Activated T-helper 2 cell treated with anti-CD3 and anti-CD28 coated beads, Interferon-gamma antibody, Interleukin-2, Interleukin-4, amounts not matched to agents 10 μg/mL and 5 μg/mL and 100 μg/mL, durations not matched to agents 14 hours and 24 hours and 36 hours (primary cell): ENCODE data around the gene CCDC30. TPM values are rescaled to one million over a fixed set of nuclear protein-coding genes. Genes with fewer than 3 reads are reported as not detected.
"Not testable (repeated sequence)": the region's sequence is repeated elsewhere in the genome, so short reads cannot be mapped to it uniquely, and the experiment has no call there.

ENCODE experiments used
- DNase-seq: peaks from one replicate; pipeline ENCODE4 v3.0.0; 2021; ENCODE audit warnings: low spot score
- H3K27ac Mint-ChIP-seq: one replicate; pipeline ENCODE4 v1.8.0; 2021; ENCODE audit warnings: mixed read lengths
- H3K27me3 Mint-ChIP-seq: one replicate; pipeline ENCODE4 v1.8.0; 2021; ENCODE audit warnings: low read depth, mixed read lengths
- H3K36me3 Mint-ChIP-seq: one replicate; pipeline ENCODE4 v1.8.0; 2021; ENCODE audit warnings: low read depth, mixed read lengths
- H3K4me1 Mint-ChIP-seq: one replicate; pipeline ENCODE4 v1.8.0; 2021; ENCODE audit warnings: low read depth, mixed read lengths
- H3K4me3 Mint-ChIP-seq: one replicate; pipeline ENCODE4 v1.8.0; 2021; ENCODE audit warnings: low read depth, mild to moderate bottlenecking, moderate library complexity, mixed read lengths
- H3K9me3 Mint-ChIP-seq: one replicate; pipeline ENCODE4 v1.8.0; 2021; ENCODE audit warnings: mixed read lengths
- intact Hi-C: fragments of 100-400 bp; cut with micrococcal nuclease; formaldehyde crosslinking; loops from one replicate; pipeline ENCODE4 v1.15.1; 2023
- total RNA-seq: library from RNA; stranded (reverse); gene quantifications from 2 replicates; pipeline ENCODE4 v1.2.3, GENCODE V29; 2022

Gene CCDC30
- total RNA-seq, 1 donor from 2014 or later: 2.3 TPM

GRCh38 chr1:42680055-42680454 lies 217.0 kb downstream of the CCDC30 start:
- Mint-ChIP-seq H3K27ac (no peak overlapping the region), H3K36me3 (peaks cover 41% of the 10 kb centered on the region), H3K4me1 (peaks cover 30% of the 10 kb centered on the region), H3K9me3 (no peaks in the 10 kb centered on the region), H3K27me3 (no peaks in the 10 kb centered on the region), H3K4me3 (peak overlapping the region; percentile 95)
- intact Hi-C loops: loop anchor here (5.0 to 10.0 kb wide), 4 partner anchors 242 to 1695 kb away; partner anchors contain the start of genes ELOVL1 and FOXJ3
- DNase-seq: no peak

GRCh38 chr1:42680921-42681683 lies 218.0 kb downstream of the CCDC30 start:
- Mint-ChIP-seq H3K36me3 (peaks cover 42% of the 10 kb centered on the region), H3K4me1 (peaks cover 38% of the 10 kb centered on the region), H3K27me3 (no peaks in the 10 kb centered on the region), H3K4me3 (peak overlapping the region; percentile 95), H3K9me3 (no peaks in the 10 kb centered on the region), H3K27ac (peak overlapping the region; percentile 96)
- DNase-seq: no peak
- intact Hi-C loops: loop anchor here (1.0 to 10.0 kb wide), 5 partner anchors 23 to 1696 kb away; partner anchors contain the start of genes ELOVL1, FOXJ3 and PPIH

- H3K4me3 Mint-ChIP-seq: peak within 1 kb of the TSS; percentile 97
- peaks cover 45% of the 10 kb centered on the region for H3K4me1 Mint-ChIP-seq
- H3K9me3 Mint-ChIP-seq: no peaks in the 10 kb centered on the region
- H3K27ac Mint-ChIP-seq: peak within 1 kb of the TSS; percentile 96
- intact Hi-C loops: loop anchor here (1.0 to 10.0 kb wide), 7 partner anchors 24 to 1697 kb away; partner anchors contain the start of genes C1orf50, ELOVL1, FOXJ3 and P3H1
- H3K36me3 Mint-ChIP-seq: peaks cover 46% of the 10 kb centered on the region
- DNase-seq: peak; percentile 94
- H3K27me3 Mint-ChIP-seq: no peaks in the 10 kb centered on the region
These were observed 218.8 kb downstream of the CCDC30 start, which contains the start of gene YBX1 for GRCh38 chr1:42681741-42682483. YBX1 (plus strand) TSS chr1:42682418; CDS start chr1:42682566, 148 bp downstream.

- not testable (repeated sequence) for H3K9me3 Mint-ChIP-seq, H3K27me3 Mint-ChIP-seq, DNase-seq
- Mint-ChIP-seq H3K4me3 (peak overlapping the region; percentile 95), H3K4me1 (peaks cover 48% of the 10 kb centered on the region), H3K27ac (peak overlapping the region; percentile 96), H3K36me3 (peaks cover 50% of the 10 kb centered on the region)
- intact Hi-C loops: loop anchor here (1.0 to 10.0 kb wide), 6 partner anchors 85 to 1698 kb away; partner anchors contain the start of genes C1orf50, ELOVL1, FOXJ3 and P3H1
These were observed 219.3 kb downstream of the CCDC30 start for GRCh38 chr1:42682484-42682738.

- H3K4me3 Mint-ChIP-seq: peak overlapping the region; percentile 97
These were observed 219.8 kb downstream of the CCDC30 start for GRCh38 chr1:42682739-42683531.

GRCh38 chr1:42684139-42684538 lies 221.1 kb downstream of the CCDC30 start:
- H3K27ac Mint-ChIP-seq: peak overlapping the region; percentile 79
- H3K9me3 Mint-ChIP-seq: no peaks in the 10 kb centered on the region
- peak overlapping the region; percentile 97 for H3K4me3 Mint-ChIP-seq
- H3K36me3 Mint-ChIP-seq: peaks cover 60% of the 10 kb centered on the region
- intact Hi-C loops: loop anchor here (5.0 to 10.0 kb wide), 4 partner anchors 238 to 1699 kb away; partner anchors contain the start of genes ELOVL1 and FOXJ3
- DNase-seq: no peak
- peaks cover 61% of the 10 kb centered on the region for H3K4me1 Mint-ChIP-seq
- H3K27me3 Mint-ChIP-seq: no peaks in the 10 kb centered on the region

More at GRCh38 chr1:42682739-42683531, 219.8 kb downstream of the CCDC30 start:
- peaks cover 53% of the 10 kb centered on the region for H3K4me1 Mint-ChIP-seq
- intact Hi-C loops: loop anchor here (1.0 to 10.0 kb wide), 6 partner anchors 84 to 1698 kb away; partner anchors contain the start of genes C1orf50, ELOVL1, FOXJ3 and P3H1
- peaks cover 55% of the 10 kb centered on the region for H3K36me3 Mint-ChIP-seq
- H3K27ac Mint-ChIP-seq: peak overlapping the region; percentile 86
- DNase-seq: peak; percentile 61
- no peaks in the 10 kb centered on the region for H3K9me3 Mint-ChIP-seq
- no peaks in the 10 kb centered on the region for H3K27me3 Mint-ChIP-seq

GRCh38 chr1:42686418-42686817 lies 223.3 kb downstream of the CCDC30 start:
- DNase-seq: no peak
- no peaks in the 10 kb centered on the region for H3K27me3 Mint-ChIP-seq
- no peaks in the 10 kb centered on the region for H3K9me3 Mint-ChIP-seq
- H3K27ac Mint-ChIP-seq: no peak overlapping the region
- peaks cover 75% of the 10 kb centered on the region for H3K36me3 Mint-ChIP-seq
- peak overlapping the region; percentile 30 for H3K4me3 Mint-ChIP-seq
- H3K4me1 Mint-ChIP-seq: peaks cover 66% of the 10 kb centered on the region
- intact Hi-C loops: loop anchor here (10.0 kb wide), 3 partner anchors 352 to 1702 kb away; partner anchors contain the start of genes ELOVL1 and FOXJ3

GRCh38 chr1:42689912-42690311 lies 226.8 kb downstream of the CCDC30 start:
- Mint-ChIP-seq H3K4me1 (peaks cover 69% of the 10 kb centered on the region), H3K9me3 (no peaks in the 10 kb centered on the region), H3K4me3 (no peak overlapping the region), H3K36me3 (peaks cover 83% of the 10 kb centered on the region), H3K27me3 (no peaks in the 10 kb centered on the region), H3K27ac (no peak overlapping the region)
- DNase-seq: no peak
- intact Hi-C loops: loop anchor here (10.0 kb wide), 3 partner anchors 355 to 1705 kb away; partner anchors contain the start of genes ELOVL1 and FOXJ3

- Mint-ChIP-seq H3K9me3 (no peaks in the 10 kb centered on the region), H3K4me3 (no peak overlapping the region), H3K4me1 (peaks cover 70% of the 10 kb centered on the region), H3K27ac (peak overlapping the region; percentile 38), H3K27me3 (no peaks in the 10 kb centered on the region), H3K36me3 (peaks cover 83% of the 10 kb centered on the region)
- intact Hi-C loops: no loop called here
- DNase-seq: no peak
These were observed 227.5 kb downstream of the CCDC30 start for GRCh38 chr1:42690477-42691156.

- Mint-ChIP-seq H3K9me3 (no peaks in the 10 kb centered on the region), H3K27ac (no peak overlapping the region), H3K36me3 (peaks cover 83% of the 10 kb centered on the region), H3K27me3 (no peaks in the 10 kb centered on the region), H3K4me3 (no peak overlapping the region), H3K4me1 (peaks cover 66% of the 10 kb centered on the region)
- DNase-seq: no peak
- intact Hi-C loops: no loop called here
These were observed 228.0 kb downstream of the CCDC30 start for GRCh38 chr1:42691157-42691498.

GRCh38 chr1:42692461-42692860 lies 229.4 kb downstream of the CCDC30 start:
- Mint-ChIP-seq H3K4me1 (peaks cover 56% of the 10 kb centered on the region), H3K27me3 (no peaks in the 10 kb centered on the region), H3K36me3 (peaks cover 84% of the 10 kb centered on the region), H3K4me3 (no peak overlapping the region), H3K9me3 (no peaks in the 10 kb centered on the region), H3K27ac (no peak overlapping the region)
- no peak for DNase-seq
- intact Hi-C loops: loop anchor here (1.0 kb wide), 1 partner anchor 24 kb away; no protein-coding TSS in a partner anchor
